ENCODE results near the gene RREB1.

The RREB1 gene

DNA sequence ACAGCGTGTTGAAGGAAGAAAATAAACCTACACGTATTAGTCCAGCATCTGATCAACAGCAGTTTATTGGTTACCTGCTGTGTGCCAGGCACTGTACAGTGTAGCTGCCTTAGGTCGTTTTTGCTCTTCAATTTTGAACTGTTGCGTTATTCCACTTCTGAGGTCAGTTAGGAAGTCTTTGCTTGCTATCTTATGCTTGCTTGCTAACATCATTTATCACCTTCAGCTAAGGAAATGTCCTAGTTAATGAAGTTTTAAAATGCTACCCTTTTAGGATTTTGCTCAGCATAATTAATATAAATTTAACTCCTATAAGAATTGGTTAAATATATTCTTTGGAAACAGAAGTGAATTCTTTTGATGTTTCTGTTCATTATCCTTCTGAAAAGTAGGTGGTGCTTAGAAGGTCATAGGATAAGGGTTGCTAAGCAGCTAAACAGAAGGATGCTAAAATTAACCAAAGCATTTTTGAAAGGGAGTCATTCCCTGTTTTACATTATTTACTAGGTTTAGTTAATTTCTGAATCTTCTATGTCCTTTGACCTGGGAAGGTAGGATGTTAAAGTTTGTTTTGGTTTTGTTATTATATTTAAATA lies 3.4 kb downstream of the RREB1 start:
- CTCF ChIA-PET: interaction anchor here (0.6 to 2.8 kb wide), 7 partner anchors 27 to 351 kb away, joined by 3 to 8 read pairs (median 3); no protein-coding TSS in a partner anchor
- TF ChIP-seq ZNF514 (tag by site-specific recombination; IDR thresholded peaks at IDR 0.05): no peak
- no peak for TF ChIP-seq YY2 (tag by site-specific recombination; IDR thresholded peaks at IDR 0.05)
- no peak for TF ChIP-seq ZBTB48 (tag by site-specific recombination; IDR thresholded peaks at IDR 0.05)
- TF ChIP-seq ZNF560 (tag by site-specific recombination; IDR thresholded peaks at IDR 0.05; ENCODE audit: borderline replicate concordance): no peak
- TF ChIP-seq, protein P1, sequence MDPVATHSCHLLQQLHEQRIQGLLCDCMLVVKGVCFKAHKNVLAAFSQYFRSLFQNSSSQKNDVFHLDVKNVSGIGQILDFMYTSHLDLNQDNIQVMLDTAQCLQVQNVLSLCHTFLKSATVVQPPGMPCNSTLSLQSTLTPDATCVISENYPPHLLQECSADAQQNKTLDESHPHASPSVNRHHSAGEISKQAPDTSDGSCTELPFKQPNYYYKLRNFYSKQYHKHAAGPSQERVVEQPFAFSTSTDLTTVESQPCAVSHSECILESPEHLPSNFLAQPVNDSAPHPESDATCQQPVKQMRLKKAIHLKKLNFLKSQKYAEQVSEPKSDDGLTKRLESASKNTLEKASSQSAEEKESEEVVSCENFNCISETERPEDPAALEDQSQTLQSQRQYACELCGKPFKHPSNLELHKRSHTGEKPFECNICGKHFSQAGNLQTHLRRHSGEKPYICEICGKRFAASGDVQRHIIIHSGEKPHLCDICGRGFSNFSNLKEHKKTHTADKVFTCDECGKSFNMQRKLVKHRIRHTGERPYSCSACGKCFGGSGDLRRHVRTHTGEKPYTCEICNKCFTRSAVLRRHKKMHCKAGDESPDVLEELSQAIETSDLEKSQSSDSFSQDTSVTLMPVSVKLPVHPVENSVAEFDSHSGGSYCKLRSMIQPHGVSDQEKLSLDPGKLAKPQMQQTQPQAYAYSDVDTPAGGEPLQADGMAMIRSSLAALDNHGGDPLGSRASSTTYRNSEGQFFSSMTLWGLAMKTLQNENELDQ (tag by site-specific recombination; IDR thresholded peaks at IDR 0.05; ENCODE audit: low read depth): no peak
- no peak for TF ChIP-seq ZFP41 (tag by site-specific recombination; IDR thresholded peaks at IDR 0.05; ENCODE audit: borderline replicate concordance)
- no peak for TF ChIP-seq ZBTB17 (tag by site-specific recombination; IDR thresholded peaks at IDR 0.05)
- TF ChIP-seq ZNF48 (tag by site-specific recombination; IDR thresholded peaks at IDR 0.05): no peak
- TF ChIP-seq ZNF785 (tag by site-specific recombination; IDR thresholded peaks at IDR 0.05): no peak
- TF ChIP-seq ZNF19 (tag by site-specific recombination; IDR thresholded peaks at IDR 0.05; ENCODE audit: low read depth): no peak
- TF ChIP-seq, protein P2, sequence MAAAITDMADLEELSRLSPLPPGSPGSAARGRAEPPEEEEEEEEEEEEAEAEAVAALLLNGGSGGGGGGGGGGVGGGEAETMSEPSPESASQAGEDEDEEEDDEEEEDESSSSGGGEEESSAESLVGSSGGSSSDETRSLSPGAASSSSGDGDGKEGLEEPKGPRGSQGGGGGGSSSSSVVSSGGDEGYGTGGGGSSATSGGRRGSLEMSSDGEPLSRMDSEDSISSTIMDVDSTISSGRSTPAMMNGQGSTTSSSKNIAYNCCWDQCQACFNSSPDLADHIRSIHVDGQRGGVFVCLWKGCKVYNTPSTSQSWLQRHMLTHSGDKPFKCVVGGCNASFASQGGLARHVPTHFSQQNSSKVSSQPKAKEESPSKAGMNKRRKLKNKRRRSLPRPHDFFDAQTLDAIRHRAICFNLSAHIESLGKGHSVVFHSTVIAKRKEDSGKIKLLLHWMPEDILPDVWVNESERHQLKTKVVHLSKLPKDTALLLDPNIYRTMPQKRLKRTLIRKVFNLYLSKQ (tag by site-specific recombination; IDR thresholded peaks at IDR 0.05; ENCODE audit: borderline replicate concordance): no peak
- TF ChIP-seq ZNF211 (tag by site-specific recombination; IDR thresholded peaks at IDR 0.05; ENCODE audit: low read depth): no peak
- TF ChIP-seq, protein P3, sequence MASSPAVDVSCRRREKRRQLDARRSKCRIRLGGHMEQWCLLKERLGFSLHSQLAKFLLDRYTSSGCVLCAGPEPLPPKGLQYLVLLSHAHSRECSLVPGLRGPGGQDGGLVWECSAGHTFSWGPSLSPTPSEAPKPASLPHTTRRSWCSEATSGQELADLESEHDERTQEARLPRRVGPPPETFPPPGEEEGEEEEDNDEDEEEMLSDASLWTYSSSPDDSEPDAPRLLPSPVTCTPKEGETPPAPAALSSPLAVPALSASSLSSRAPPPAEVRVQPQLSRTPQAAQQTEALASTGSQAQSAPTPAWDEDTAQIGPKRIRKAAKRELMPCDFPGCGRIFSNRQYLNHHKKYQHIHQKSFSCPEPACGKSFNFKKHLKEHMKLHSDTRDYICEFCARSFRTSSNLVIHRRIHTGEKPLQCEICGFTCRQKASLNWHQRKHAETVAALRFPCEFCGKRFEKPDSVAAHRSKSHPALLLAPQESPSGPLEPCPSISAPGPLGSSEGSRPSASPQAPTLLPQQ (tag by site-specific recombination; IDR thresholded peaks at IDR 0.05): no peak
- no peak for TF ChIP-seq ZNF248 (tag by site-specific recombination; IDR thresholded peaks at IDR 0.05)
- no peak for TF ChIP-seq ZNF658 (tag by site-specific recombination; IDR thresholded peaks at IDR 0.05)
- no peak for TF ChIP-seq ZNF768 (tag by site-specific recombination; IDR thresholded peaks at IDR 0.05)
- no peak for TF ChIP-seq ZNF16 (tag by site-specific recombination; IDR thresholded peaks at IDR 0.05; ENCODE audit: low read depth)
- no peak for TF ChIP-seq ZNF654 (tag by site-specific recombination; IDR thresholded peaks at IDR 0.05; ENCODE audit: low read depth)
- TF ChIP-seq, protein P4, sequence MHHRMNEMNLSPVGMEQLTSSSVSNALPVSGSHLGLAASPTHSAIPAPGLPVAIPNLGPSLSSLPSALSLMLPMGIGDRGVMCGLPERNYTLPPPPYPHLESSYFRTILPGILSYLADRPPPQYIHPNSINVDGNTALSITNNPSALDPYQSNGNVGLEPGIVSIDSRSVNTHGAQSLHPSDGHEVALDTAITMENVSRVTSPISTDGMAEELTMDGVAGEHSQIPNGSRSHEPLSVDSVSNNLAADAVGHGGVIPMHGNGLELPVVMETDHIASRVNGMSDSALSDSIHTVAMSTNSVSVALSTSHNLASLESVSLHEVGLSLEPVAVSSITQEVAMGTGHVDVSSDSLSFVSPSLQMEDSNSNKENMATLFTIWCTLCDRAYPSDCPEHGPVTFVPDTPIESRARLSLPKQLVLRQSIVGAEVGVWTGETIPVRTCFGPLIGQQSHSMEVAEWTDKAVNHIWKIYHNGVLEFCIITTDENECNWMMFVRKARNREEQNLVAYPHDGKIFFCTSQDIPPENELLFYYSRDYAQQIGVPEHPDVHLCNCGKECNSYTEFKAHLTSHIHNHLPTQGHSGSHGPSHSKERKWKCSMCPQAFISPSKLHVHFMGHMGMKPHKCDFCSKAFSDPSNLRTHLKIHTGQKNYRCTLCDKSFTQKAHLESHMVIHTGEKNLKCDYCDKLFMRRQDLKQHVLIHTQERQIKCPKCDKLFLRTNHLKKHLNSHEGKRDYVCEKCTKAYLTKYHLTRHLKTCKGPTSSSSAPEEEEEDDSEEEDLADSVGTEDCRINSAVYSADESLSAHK (tag by site-specific recombination; IDR thresholded peaks at IDR 0.05): no peak
- TF ChIP-seq ZNF341 (tag by site-specific recombination; IDR thresholded peaks at IDR 0.05; ENCODE audit: low read depth): no peak
- Histone ChIP-seq H3K4me1 (ENCODE audit: control insufficient read depth, insufficient read depth, low read length) (peaks cover 26% of the 10 kb centered on the region), H3K4me3 (ENCODE audit: low read depth, low read length) (no peak overlapping the region), H3K27ac (ENCODE audit: extremely low read depth, low read depth, low read length) (no peak overlapping the region), H3K36me3 (ENCODE audit: control insufficient read depth in 2 of 2, insufficient read depth in 1 of 2, low read length in 2 of 2) (no peaks in the 10 kb centered on the region), H3K9me3 (ENCODE audit: control insufficient read depth, insufficient read depth, low read depth, low read length) (no peaks in the 10 kb centered on the region)
- POLR2A ChIA-PET: interaction anchor here (0.6 to 1.0 kb wide), 2 partner anchors 24 to 27 kb away, joined by 3 to 4 read pairs; no protein-coding TSS in a partner anchor
